Epidermal melanocyte (primary cell): ENCODE results near the gene ADAT3.

ENCODE experiments used
- DNase-seq: peaks from one replicate; pipeline ENCODE4 v3.0.0; 2011; ENCODE audit warnings: low spot score; ENCODE audit not compliant: insufficient read length

Gene ADAT3

GRCh38 chr19:1956122-1956494 is 50.9 kb downstream of the ADAT3 start:
- DNase-seq, result no peak

GRCh38 chr19:1956868-1957492 is 51.8 kb downstream of the ADAT3 start:
- no peak for DNase-seq

GRCh38 chr19:1957562-1958248 is 52.5 kb downstream of the ADAT3 start:
- no peak for DNase-seq

- DNase-seq, result no peak
Observed at GRCh38 chr19:1959928-1960589, 54.9 kb downstream of the ADAT3 start.

GRCh38 chr19:1961000-1961883 is 56.0 kb downstream of the ADAT3 start:
- DNase-seq, result no peak

- DNase-seq, result no peak
Observed at GRCh38 chr19:1962674-1963073, 57.5 kb downstream of the ADAT3 start.
